ENCODE measurements around the gene TTC6. TPM values are rescaled to one million over a fixed set of nuclear protein-coding genes. Genes with fewer than 3 reads are reported as not detected.

The TTC6 gene
- total RNA-seq, 2 donors from 2014 or later: 88.2 to 89.8 TPM

- no peak for DNase-seq (ENCODE audit: low spot score)
- Histone ChIP-seq H3K4me1 (replicated peaks) (peaks cover 7% of the 10 kb centered on the region), H3K27ac (peak overlapping the region; percentile 96), H3K36me3 (no peaks in the 10 kb centered on the region), H3K4me3 (peak overlapping the region in 1 of 2 donors; percentile 63), H3K9me3 (no peaks in the 10 kb centered on the region), H3K27me3 (replicated peaks; ENCODE audit: insufficient read depth) (no peaks in the 10 kb centered on the region)
- intact Hi-C loops (cut with DNase I): no loop called here
- TF ChIP-seq CTCF (IDR thresholded peaks at IDR 0.05) (no peak), POLR2AphosphoS5 (IDR thresholded peaks at IDR 0.05) (peak; percentile 40)
- WGBS: 5% methylated on average over 10 of the region's 10 CpGs
Observed at GRCh38 chr14:37585971-37586796, 9.2 kb upstream of the TTC6 start.

- Histone ChIP-seq H3K27me3 (replicated peaks; ENCODE audit: insufficient read depth) (no peaks in the 10 kb centered on the region), H3K27ac (peak overlapping the region; percentile 96), H3K9me3 (no peaks in the 10 kb centered on the region), H3K4me3 (peak overlapping the region in 1 of 2 donors; percentile 63), H3K36me3 (no peaks in the 10 kb centered on the region), H3K4me1 (replicated peaks) (peaks cover 7% of the 10 kb centered on the region)
- intact Hi-C loops (cut with DNase I): no loop called here
- 0% methylated on average over 1 of the region's 1 CpG for WGBS
- DNase-seq (ENCODE audit: low spot score): no peak
- TF ChIP-seq POLR2AphosphoS5 (IDR thresholded peaks at IDR 0.05) (no peak), CTCF (IDR thresholded peaks at IDR 0.05) (no peak), POLR2A (IDR thresholded peaks at IDR 0.05) (no peak)
Observed at GRCh38 chr14:37586797-37587130, 8.7 kb upstream of the TTC6 start.

GRCh38 chr14:37587131-37587803 lies 8.2 kb upstream of the TTC6 start:
- H3K9me3 ChIP-seq: no peaks in the 10 kb centered on the region
- no peak for DNase-seq (ENCODE audit: low spot score)
- H3K4me1 ChIP-seq (replicated peaks): peaks cover 7% of the 10 kb centered on the region
- intact Hi-C loops (cut with DNase I): no loop called here
- peak overlapping the region; percentile 96 for H3K27ac ChIP-seq
- 9% methylated on average over 4 of the region's 4 CpGs for WGBS
- H3K4me3 ChIP-seq: peak overlapping the region; percentile 59 to 63
- H3K27me3 ChIP-seq (replicated peaks; ENCODE audit: insufficient read depth): no peaks in the 10 kb centered on the region
- no peaks in the 10 kb centered on the region for H3K36me3 ChIP-seq
- TF ChIP-seq POLR2A (IDR thresholded peaks at IDR 0.05) (no peak), POLR2AphosphoS5 (IDR thresholded peaks at IDR 0.05) (no peak), CTCF (IDR thresholded peaks at IDR 0.05) (no peak)

GRCh38 chr14:37587881-37588666 lies 7.4 kb upstream of the TTC6 start:
- Histone ChIP-seq H3K4me1 (replicated peaks) (peaks cover 7% of the 10 kb centered on the region), H3K36me3 (no peaks in the 10 kb centered on the region), H3K9me3 (no peaks in the 10 kb centered on the region), H3K27me3 (replicated peaks; ENCODE audit: insufficient read depth) (no peaks in the 10 kb centered on the region), H3K27ac (peak overlapping the region; percentile 96), H3K4me3 (peak overlapping the region; percentile 59 to 63)
- DNase-seq (ENCODE audit: low spot score): no peak
- WGBS: 3% methylated on average over 63 of the region's 63 CpGs
- TF ChIP-seq CTCF (IDR thresholded peaks at IDR 0.05) (peak in 1 of 4 experiments; percentile 10), POLR2AphosphoS5 (IDR thresholded peaks at IDR 0.05) (no peak)
- intact Hi-C loops (cut with DNase I): no loop called here
